Psoas muscle (tissue), 8 donors: ENCODE data around the gene ANKRD13C. TPM values are rescaled to one million over a fixed set of nuclear protein-coding genes. Genes with fewer than 3 reads are reported as not detected.

Experiments
- ATAC-seq, 4 donors: fragments of 200-7000 bp; cut with Tn5 transposase; one replicate each; pipeline ENCODE4 v1.9.1; 2020; ENCODE audit warnings: moderate library complexity in 3 of 4, mild to moderate bottlenecking in 2 of 4
- DNase-seq, 2 donors: peaks; one replicate each; pipeline ENCODE4 v3.0.0-alpha.2; 2020
- H3K27ac ChIP-seq: fragments of 200-600 bp; one replicate; pipeline ENCODE4 v1.8.0; 2022
- H3K27me3 ChIP-seq, 3 donors: fragments of 200-600 bp in 1 of 3; one replicate each; pipeline versions ENCODE4 v1.6.1 to v1.8.0; 2013 to 2022; ENCODE audit warnings: low read length in 2 of 3, mild to moderate bottlenecking in 2 of 3, moderate library complexity in 1 of 3; ENCODE audit not compliant: insufficient read depth in 3 of 3
- H3K36me3 ChIP-seq, 2 donors: fragments of 200-600 bp in 1 of 2; one replicate each; pipeline versions ENCODE4 v1.6.1 to v1.8.0; 2013 to 2022; ENCODE audit warnings: low read depth in 1 of 2, mild to moderate bottlenecking in 1 of 2, moderate library complexity in 1 of 2; ENCODE audit not compliant: insufficient read depth in 1 of 2
- H3K4me1 ChIP-seq: fragments of 200-600 bp; one replicate; pipeline ENCODE4 v1.8.0; 2022
- H3K4me3 ChIP-seq: fragments of 200-600 bp; one replicate; pipeline ENCODE4 v1.8.0; 2022; ENCODE audit warnings: mild to moderate bottlenecking
- H3K9me3 ChIP-seq: fragments of 200-600 bp; one replicate; pipeline ENCODE4 v1.8.0; 2022
- CTCF ChIP-seq: fragments of 200-600 bp; IDR thresholded peaks from one replicate; pipeline ENCODE4 v1.8.0; 2022; ENCODE audit warnings: antibody characterized with exemption
- WGBS, 3 donors: extraction: QIAGEN DNeasy Blood & Tissue Kit; methylation state at CpG; one replicate each; pipeline versions ENCODE4 v1.1.6 to v1.1.7; 2013; 5-methylcytosine and 5-hydroxymethylcytosine counted together
- intact Hi-C, 2 donors: fragments of 100-400 bp; cut with DNase I; formaldehyde crosslinking; loops; one replicate each; pipeline versions ENCODE4 v1.11.0 to v1.14.2; 2022
- polyA plus RNA-seq, 3 donors: library from polyadenylated mRNA; stranded (reverse); fragments of 200-250 nt; gene quantifications; one replicate each; pipeline ENCODE4 v1.2.3, GENCODE V29; 2013
- total RNA-seq, 4 donors: library from RNA; stranded (reverse); fragmentation: NEBNext Ultra II Directional in 2 of 4; extraction: Animal tissue kit (Norgen Biotek cat#: 25700) in 2 of 4; gene quantifications; one replicate each; pipeline versions ENCODE4 v1.2.1 to v1.2.4, GENCODE V29; 2021 to 2023
- donor health status: healthy with polysubstance abuse.
- donor health status: DM: no; HTN: no; CAD: no; lungs with moderate emphysema.
- donor health status: Bipolar disorder and iron deficiency.
- donor health status: healthy.
- donor health status: DM: yes; HTN: yes; CAD: no.
- donor health status: DM: no; HTN: no; CAD: no.
- donor health status: DM: no; HTN: no; CAD: no.
- donor health status: DM: yes; HTN: yes; CAD: no.

The ANKRD13C gene
- total and polyA plus RNA-seq, 7 donors: 5.9 to 18.1 (median 11.4) TPM

- Histone ChIP-seq H3K36me3 (peaks cover 0 to 24% of the 10 kb centered on the region in 2 donors), H3K4me3 (no peak overlapping the region), H3K27ac (no peak overlapping the region), H3K4me1 (peaks cover 5% of the 10 kb centered on the region), H3K27me3 (no peaks in the 10 kb centered on the region), H3K9me3 (no peaks in the 10 kb centered on the region)
- DNase-seq (no peak), ATAC-seq (no peak)
- TF ChIP-seq CTCF: no peak
- intact Hi-C loops: no loop called here
Observed at GRCh38 chr1:70336050-70336449, 18.5 kb downstream of the ANKRD13C start.

GRCh38 chr1:70334436-70334835, 20.1 kb downstream of the ANKRD13C start:
- TF ChIP-seq CTCF: no peak
- intact Hi-C loops: no loop called here
- Histone ChIP-seq H3K4me3 (no peak overlapping the region), H3K27ac (no peak overlapping the region), H3K4me1 (peaks cover 5% of the 10 kb centered on the region), H3K27me3 (no peaks in the 10 kb centered on the region), H3K36me3 (peaks cover 0 to 24% of the 10 kb centered on the region in 2 donors), H3K9me3 (no peaks in the 10 kb centered on the region)
- WGBS, 3 donors: 92 to 96% (median 96%) methylated on average over 9 of the region's 9 CpGs
- DNase-seq (no peak), ATAC-seq (no peak)

- Histone ChIP-seq H3K27ac (no peak overlapping the region), H3K36me3 (peaks cover 0 to 22% of the 10 kb centered on the region in 2 donors), H3K9me3 (no peaks in the 10 kb centered on the region), H3K4me1 (peaks cover 5% of the 10 kb centered on the region), H3K4me3 (no peak overlapping the region), H3K27me3 (no peaks in the 10 kb centered on the region)
- DNase-seq (no peak), ATAC-seq (no peak)
- WGBS, 3 donors: 97 to 100% (median 99%) methylated on average over 2 of the region's 2 CpGs
- no peak for TF ChIP-seq CTCF
- intact Hi-C loops: no loop called here
Observed at GRCh38 chr1:70333245-70333644, 21.3 kb downstream of the ANKRD13C start.

GRCh38 chr1:70331962-70332361, 22.6 kb downstream of the ANKRD13C start:
- intact Hi-C loops: no loop called here
- H3K36me3 ChIP-seq: peaks cover 0 to 21% of the 10 kb centered on the region in 2 donors
- no peak for DNase-seq
- no peak overlapping the region for H3K27ac ChIP-seq
- no peak for TF ChIP-seq CTCF
- no peak for ATAC-seq
- no peaks in the 10 kb centered on the region for H3K27me3 ChIP-seq
- H3K9me3 ChIP-seq: no peaks in the 10 kb centered on the region
- peaks cover 5% of the 10 kb centered on the region for H3K4me1 ChIP-seq
- no peak overlapping the region for H3K4me3 ChIP-seq

GRCh38 chr1:70327306-70328076, 27.0 kb downstream of the ANKRD13C start:
- intact Hi-C loops: no loop called here
- peaks cover 5% of the 10 kb centered on the region for H3K4me1 ChIP-seq
- H3K4me3 ChIP-seq: no peak overlapping the region
- H3K27me3 ChIP-seq: no peaks in the 10 kb centered on the region
- no peak for ATAC-seq
- 92 to 95% (median 94%) methylated on average over 7 of the region's 7 CpGs for WGBS, 3 donors
- DNase-seq: no peak
- TF ChIP-seq CTCF: no peak
- H3K36me3 ChIP-seq: peaks cover 0 to 5% of the 10 kb centered on the region in 2 donors
- no peaks in the 10 kb centered on the region for H3K9me3 ChIP-seq
- H3K27ac ChIP-seq: no peak overlapping the region
